ENCODE data around the gene ZRANB1. TPM values are rescaled to one million over a fixed set of nuclear protein-coding genes. Genes with fewer than 3 reads are reported as not detected.

ZRANB1 gene
- total and polyA plus RNA-seq, 2 donors (not counting 1 experiment from before 2014, with no cell fraction given): 26.5 to 39.3 TPM

GRCh38 chr10:124906551-124907001 is 35.3 kb upstream of the ZRANB1 start:
- Histone ChIP-seq H3K9ac (ENCODE audit: insufficient read depth, low read length) (no peak overlapping the region), H2AFZ (ENCODE audit: low read length) (no peak overlapping the region), H3K4me2 (ENCODE audit: extremely low read depth, insufficient read depth, low read length) (peak overlapping the region; percentile 16), H3K79me2 (ENCODE audit: control insufficient read depth, insufficient read depth, low read length) (no peaks in the 10 kb centered on the region), H3K4me3 (replicated peaks in 1 of 4; ENCODE audit: control extremely low read depth in 1 of 4, insufficient read depth in 1 of 4, low read depth in 3 of 4, low read length in 4 of 4) (no peak overlapping the region), H3K27me3 (ENCODE audit: control insufficient read depth, insufficient read depth, low read length) (no peaks in the 10 kb centered on the region), H3K4me1 (ENCODE audit: control insufficient read depth, extremely low read depth, insufficient read depth, low read length) (peaks cover 14% of the 10 kb centered on the region), H3K9me3 (ENCODE audit: control insufficient read depth, insufficient read depth, low read depth, low read length) (no peaks in the 10 kb centered on the region), H4K20me1 (ENCODE audit: control insufficient read depth, extremely low read depth, insufficient read depth, low read length) (no peaks in the 10 kb centered on the region), H3K27ac (ENCODE audit: insufficient read depth, low read length) (peak overlapping the region; percentile 76), H3K36me3 (ENCODE audit: control insufficient read depth, insufficient read depth, low read length) (no peaks in the 10 kb centered on the region)
- DNase-seq (ENCODE audit: low read depth in 2 of 2): peak; percentile 93
- TF ChIP-seq EZH2 (IDR thresholded peaks at IDR 0.05; ENCODE audit: low read length, missing control alignments) (no peak), CTCF (conservative IDR thresholded peaks at IDR 0.05 in 1 of 2, IDR thresholded peaks at IDR 0.05 in 1 of 2; ENCODE audit: low read depth in 1 of 2, low read length in 2 of 2) (no peak)

GRCh38 chr10:124909563-124909962 is 32.4 kb upstream of the ZRANB1 start:
- Histone ChIP-seq H2AFZ (ENCODE audit: low read length) (no peak overlapping the region), H3K27me3 (ENCODE audit: control insufficient read depth, insufficient read depth, low read length) (no peaks in the 10 kb centered on the region), H3K4me2 (ENCODE audit: extremely low read depth, insufficient read depth, low read length) (no peak overlapping the region), H3K36me3 (ENCODE audit: control insufficient read depth, insufficient read depth, low read length) (no peaks in the 10 kb centered on the region), H3K4me1 (ENCODE audit: control insufficient read depth, extremely low read depth, insufficient read depth, low read length) (peaks cover 21% of the 10 kb centered on the region), H3K27ac (ENCODE audit: insufficient read depth, low read length) (no peak overlapping the region), H3K4me3 (replicated peaks in 1 of 4; ENCODE audit: control extremely low read depth in 1 of 4, insufficient read depth in 1 of 4, low read depth in 3 of 4, low read length in 4 of 4) (no peak overlapping the region), H3K9me3 (ENCODE audit: control insufficient read depth, insufficient read depth, low read depth, low read length) (no peaks in the 10 kb centered on the region), H3K9ac (ENCODE audit: insufficient read depth, low read length) (no peak overlapping the region), H4K20me1 (ENCODE audit: control insufficient read depth, extremely low read depth, insufficient read depth, low read length) (no peaks in the 10 kb centered on the region), H3K79me2 (ENCODE audit: control insufficient read depth, insufficient read depth, low read length) (no peaks in the 10 kb centered on the region)
- no peak for DNase-seq (ENCODE audit: low read depth in 2 of 2)
- TF ChIP-seq CTCF (conservative IDR thresholded peaks at IDR 0.05 in 1 of 2, IDR thresholded peaks at IDR 0.05 in 1 of 2; ENCODE audit: low read depth in 1 of 2, low read length in 2 of 2) (no peak), EZH2 (IDR thresholded peaks at IDR 0.05; ENCODE audit: low read length, missing control alignments) (no peak)

GRCh38 chr10:124911124-124912067 is 30.5 kb upstream of the ZRANB1 start:
- H3K9me3 ChIP-seq (ENCODE audit: control insufficient read depth, insufficient read depth, low read depth, low read length): no peaks in the 10 kb centered on the region
- no peaks in the 10 kb centered on the region for H3K36me3 ChIP-seq (ENCODE audit: control insufficient read depth, insufficient read depth, low read length)
- peak overlapping the region in 1 of 4 experiments; percentile 12 for H3K4me3 ChIP-seq (replicated peaks in 1 of 4; ENCODE audit: control extremely low read depth in 1 of 4, insufficient read depth in 1 of 4, low read depth in 3 of 4, low read length in 4 of 4)
- peak overlapping the region; percentile 78 for H2AFZ ChIP-seq (ENCODE audit: low read length)
- H3K4me1 ChIP-seq (ENCODE audit: control insufficient read depth, extremely low read depth, insufficient read depth, low read length): peaks cover 18% of the 10 kb centered on the region
- no peaks in the 10 kb centered on the region for H3K79me2 ChIP-seq (ENCODE audit: control insufficient read depth, insufficient read depth, low read length)
- H3K27ac ChIP-seq (ENCODE audit: insufficient read depth, low read length): peak overlapping the region; percentile 64
- H3K4me2 ChIP-seq (ENCODE audit: extremely low read depth, insufficient read depth, low read length): peak overlapping the region; percentile 67
- peak; percentile 78 to 80 for DNase-seq (ENCODE audit: low read depth in 2 of 2)
- no peaks in the 10 kb centered on the region for H3K27me3 ChIP-seq (ENCODE audit: control insufficient read depth, insufficient read depth, low read length)
- no peak overlapping the region for H3K9ac ChIP-seq (ENCODE audit: insufficient read depth, low read length)
- no peaks in the 10 kb centered on the region for H4K20me1 ChIP-seq (ENCODE audit: control insufficient read depth, extremely low read depth, insufficient read depth, low read length)
- TF ChIP-seq EZH2 (IDR thresholded peaks at IDR 0.05; ENCODE audit: low read length, missing control alignments) (no peak), CTCF (conservative IDR thresholded peaks at IDR 0.05 in 1 of 2, IDR thresholded peaks at IDR 0.05 in 1 of 2; ENCODE audit: low read depth in 1 of 2, low read length in 2 of 2) (peak in 1 of 2 donors; percentile 15)

Data from fibroblast of lung (primary cell).